HG03565 (cell line): ENCODE results near the gene GLA.

Source experiments
- ATAC-seq: cut with Tn5 transposase; IDR thresholded peaks from one replicate; pipeline ENCODE4 v1.9.1; 2021; ENCODE audit warnings: mild to moderate bottlenecking, moderate library complexity; ENCODE audit not compliant: unreplicated experiment

Gene GLA

GRCh38 chrX:101359966-101360365, 47.8 kb downstream of the GLA start:
- ATAC-seq = no peak

GRCh38 chrX:101357166-101357795, 50.4 kb downstream of the GLA start:
- no peak for ATAC-seq

GRCh38 chrX:101349193-101349562, 58.5 kb downstream of the GLA start:
- ATAC-seq = no peak

- peak; percentile 89 for ATAC-seq
Measured at GRCh38 chrX:101348452-101349192, 59.1 kb downstream of the GLA start, which contains the start of gene TIMM8A. TSS of gene TIMM8A (minus strand) at chrX:101348742. CDS start at chrX:101348664, 78 bp downstream.

- no peak for ATAC-seq
Measured at GRCh38 chrX:101347859-101348451, 59.8 kb downstream of the GLA start.
